NCI-H128 (cell line): ENCODE results near the gene ZDHHC18.
"Not testable (repeated sequence)": the region's sequence is repeated elsewhere in the genome, so short reads cannot be mapped to it uniquely, and the experiment has no call there.

Experiments
- DNase-seq: peaks from one replicate; lab custom pipeline; 2025; ENCODE audit not compliant: unreplicated experiment; lab: John Stamatoyannopoulos, UW

The ZDHHC18 gene

GRCh38 chr1:26857473-26858060 is 31.1 kb downstream of the ZDHHC18 start:
- DNase-seq: no peak

GRCh38 chr1:26858160-26858559 is 31.7 kb downstream of the ZDHHC18 start:
- no peak for DNase-seq

- no peak for DNase-seq
Observed at GRCh38 chr1:26858891-26859640, 32.6 kb downstream of the ZDHHC18 start.

DNA sequence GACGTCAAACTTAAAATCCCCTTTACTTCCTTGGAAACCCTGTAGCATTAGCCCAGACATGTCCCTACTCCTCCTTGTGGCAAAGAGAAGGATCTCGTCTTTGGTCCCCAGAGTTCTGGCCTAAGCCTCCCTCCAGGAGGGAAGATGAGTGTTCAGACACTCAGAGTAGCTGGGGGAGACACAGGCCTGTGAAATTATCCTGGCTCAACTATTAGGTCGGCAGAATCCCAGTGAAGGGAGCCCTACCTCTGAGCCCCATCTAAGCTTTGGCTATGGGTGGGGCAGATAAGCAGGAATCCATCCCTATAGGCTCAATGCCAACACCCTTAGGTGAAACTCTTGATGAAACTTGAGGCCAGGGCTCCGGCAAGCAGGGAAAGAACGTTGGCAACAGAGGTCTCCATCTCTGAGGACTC is 34.8 kb downstream of the ZDHHC18 start:
- no peak for DNase-seq

DNA sequence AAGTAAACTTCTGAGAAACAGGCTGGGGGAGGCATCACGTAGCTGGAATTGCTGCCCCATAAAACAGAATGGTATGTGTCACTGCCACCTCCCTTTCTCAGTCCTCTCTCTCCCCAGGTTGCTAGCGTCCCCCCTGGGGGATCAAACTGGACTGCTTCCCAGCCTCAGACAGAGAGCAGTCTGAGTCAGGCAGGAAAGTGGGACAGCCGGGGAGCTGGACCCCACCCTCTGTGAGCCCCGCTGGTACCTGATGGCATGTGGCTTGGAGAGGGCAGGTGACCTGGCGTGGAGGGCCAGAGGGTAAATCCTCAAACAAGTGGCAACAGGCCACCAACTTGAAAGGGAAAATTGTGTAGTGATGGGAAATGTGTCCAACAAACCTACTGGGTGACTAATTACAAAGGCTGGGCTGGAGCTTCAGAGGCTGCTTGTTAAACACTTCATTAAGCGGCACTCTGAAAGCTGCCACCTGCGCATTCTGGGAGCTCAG is 35.4 kb downstream of the ZDHHC18 start:
- no peak for DNase-seq

- DNase-seq: peak; percentile 12
Observed at GRCh38 chr1:26862781-26863684, 36.5 kb downstream of the ZDHHC18 start, which contains the start of gene SFN. SFN (plus strand) TSS chr1:26863149; CDS start chr1:26863213, 64 bp downstream.

DNA sequence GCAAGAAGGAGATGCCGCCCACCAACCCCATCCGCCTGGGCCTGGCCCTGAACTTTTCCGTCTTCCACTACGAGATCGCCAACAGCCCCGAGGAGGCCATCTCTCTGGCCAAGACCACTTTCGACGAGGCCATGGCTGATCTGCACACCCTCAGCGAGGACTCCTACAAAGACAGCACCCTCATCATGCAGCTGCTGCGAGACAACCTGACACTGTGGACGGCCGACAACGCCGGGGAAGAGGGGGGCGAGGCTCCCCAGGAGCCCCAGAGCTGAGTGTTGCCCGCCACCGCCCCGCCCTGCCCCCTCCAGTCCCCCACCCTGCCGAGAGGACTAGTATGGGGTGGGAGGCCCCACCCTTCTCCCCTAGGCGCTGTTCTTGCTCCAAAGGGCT is 37.2 kb downstream of the ZDHHC18 start:
- DNase-seq: no peak

GRCh38 chr1:26864610-26865480 is 38.4 kb downstream of the ZDHHC18 start:
- DNase-seq: peak; percentile 99

DNA sequence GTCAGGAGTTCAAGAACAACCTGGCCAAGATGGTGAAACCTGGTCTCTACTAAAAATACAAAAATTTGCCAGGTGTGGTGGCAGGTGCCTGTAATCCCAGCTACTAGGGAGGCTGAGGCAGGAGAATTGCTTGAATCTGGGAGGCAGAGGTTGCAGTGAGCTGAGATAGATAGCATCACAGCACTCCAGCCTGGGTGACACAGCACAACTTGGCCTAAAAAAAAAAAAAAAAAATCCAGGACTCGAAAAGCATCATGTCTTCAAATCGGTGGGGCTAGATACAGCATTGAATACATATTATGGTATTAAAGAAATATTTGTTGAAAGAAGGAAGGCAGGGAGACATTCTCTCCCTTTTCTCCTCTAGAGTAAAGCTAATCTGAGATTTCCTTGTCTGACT is 46.6 kb downstream of the ZDHHC18 start:
- not testable (repeated sequence) for DNase-seq

- DNase-seq: no peak
Observed at GRCh38 chr1:26874896-26875295, 48.4 kb downstream of the ZDHHC18 start.

DNA sequence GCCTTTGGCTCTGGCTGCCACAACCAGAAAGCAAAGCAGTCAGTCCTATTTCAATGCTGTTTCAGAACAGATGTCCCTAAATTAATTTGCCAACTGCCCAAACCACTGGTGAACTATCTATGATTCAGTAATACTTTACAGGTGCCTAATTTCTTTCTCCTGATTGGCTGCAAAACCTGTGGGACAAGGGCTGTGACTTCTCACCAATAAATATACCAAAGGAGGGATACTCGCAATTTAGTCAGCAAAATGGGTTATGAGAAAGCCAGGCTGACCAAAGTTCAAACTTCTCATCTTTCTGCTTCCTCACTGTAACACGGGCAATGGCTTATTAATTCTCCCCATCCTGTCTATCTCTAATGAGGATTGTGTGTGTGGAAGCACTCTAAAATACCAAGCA is 50.8 kb downstream of the ZDHHC18 start:
- no peak for DNase-seq

GRCh38 chr1:26879793-26880192 is 53.3 kb downstream of the ZDHHC18 start:
- DNase-seq: no peak

DNA sequence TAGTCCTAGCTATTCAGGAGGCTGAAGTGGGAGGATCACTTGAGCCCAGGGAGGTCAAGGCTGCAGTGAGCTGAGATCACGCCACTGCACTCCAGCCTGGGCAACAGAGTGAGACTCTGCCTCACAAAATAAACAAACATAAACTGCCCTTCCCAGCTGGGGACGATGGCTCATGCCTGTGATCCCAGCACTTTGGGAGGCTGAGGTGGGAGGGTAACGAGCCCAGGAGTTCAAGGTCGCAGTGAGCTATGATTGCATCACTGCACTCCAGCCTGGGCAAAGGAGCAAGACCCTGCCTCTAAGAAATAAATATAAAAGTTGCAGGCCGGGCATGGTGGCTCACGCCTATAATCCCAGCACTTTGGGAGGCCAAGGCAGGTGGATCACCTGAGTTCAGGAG is 55.1 kb downstream of the ZDHHC18 start:
- DNase-seq: not testable (repeated sequence)

DNA sequence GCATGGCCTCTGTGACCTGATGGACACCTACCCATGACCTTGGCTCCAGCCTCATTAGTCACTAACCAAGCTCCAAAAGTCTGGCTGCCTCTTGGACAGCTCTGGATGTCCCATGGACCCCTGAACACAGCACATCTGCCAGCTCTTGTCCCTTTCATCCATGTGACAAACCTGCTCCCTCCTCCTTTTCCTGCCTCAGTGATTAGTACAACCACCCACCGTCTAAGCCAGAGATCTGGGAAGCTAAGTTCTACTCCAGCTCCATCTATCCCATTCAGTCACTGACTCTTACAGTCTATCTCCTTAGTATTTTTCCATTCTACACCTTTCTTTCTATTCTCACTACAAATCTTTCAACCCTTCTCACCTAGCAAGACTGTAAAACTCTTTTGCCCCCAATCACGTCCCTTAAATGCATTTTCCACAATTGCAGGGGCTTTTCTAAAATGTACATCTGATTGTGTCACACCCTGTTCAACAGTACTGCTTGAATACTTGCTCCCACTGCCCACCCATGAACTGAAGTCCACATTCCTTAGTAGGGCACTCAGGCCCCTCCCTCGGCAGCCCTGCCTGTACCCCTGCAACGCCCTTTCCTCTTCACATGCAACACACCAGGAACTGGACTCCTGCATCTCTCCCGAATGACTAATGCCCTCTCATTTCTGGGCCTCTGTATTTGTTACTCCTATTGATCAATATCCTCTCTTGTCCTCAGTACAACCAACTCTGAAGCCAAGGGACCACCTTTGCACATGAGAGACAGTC is 56.4 kb downstream of the ZDHHC18 start:
- DNase-seq: no peak

- no peak for DNase-seq
Observed at GRCh38 chr1:26887125-26887524, 60.6 kb downstream of the ZDHHC18 start.

DNA sequence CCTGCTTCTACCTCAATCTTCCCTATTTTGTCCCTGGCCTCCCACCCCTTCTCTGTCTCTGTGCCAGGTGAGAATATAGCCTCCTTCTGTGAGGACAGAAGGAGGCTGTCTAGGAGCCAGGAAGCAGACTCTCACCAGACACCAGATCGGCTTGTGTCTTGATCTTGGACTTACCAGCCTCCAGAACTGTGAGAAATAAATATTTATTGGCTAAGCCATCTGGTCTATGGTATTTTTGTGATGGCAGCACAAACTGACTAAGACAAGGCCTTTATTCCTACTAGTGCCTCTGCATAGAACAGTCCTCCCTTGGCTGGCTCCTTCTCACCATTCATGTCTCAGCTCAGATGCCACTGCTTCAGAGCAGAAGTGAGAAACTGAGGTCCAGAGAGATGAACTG is 61.7 kb downstream of the ZDHHC18 start:
- no peak for DNase-seq

DNA sequence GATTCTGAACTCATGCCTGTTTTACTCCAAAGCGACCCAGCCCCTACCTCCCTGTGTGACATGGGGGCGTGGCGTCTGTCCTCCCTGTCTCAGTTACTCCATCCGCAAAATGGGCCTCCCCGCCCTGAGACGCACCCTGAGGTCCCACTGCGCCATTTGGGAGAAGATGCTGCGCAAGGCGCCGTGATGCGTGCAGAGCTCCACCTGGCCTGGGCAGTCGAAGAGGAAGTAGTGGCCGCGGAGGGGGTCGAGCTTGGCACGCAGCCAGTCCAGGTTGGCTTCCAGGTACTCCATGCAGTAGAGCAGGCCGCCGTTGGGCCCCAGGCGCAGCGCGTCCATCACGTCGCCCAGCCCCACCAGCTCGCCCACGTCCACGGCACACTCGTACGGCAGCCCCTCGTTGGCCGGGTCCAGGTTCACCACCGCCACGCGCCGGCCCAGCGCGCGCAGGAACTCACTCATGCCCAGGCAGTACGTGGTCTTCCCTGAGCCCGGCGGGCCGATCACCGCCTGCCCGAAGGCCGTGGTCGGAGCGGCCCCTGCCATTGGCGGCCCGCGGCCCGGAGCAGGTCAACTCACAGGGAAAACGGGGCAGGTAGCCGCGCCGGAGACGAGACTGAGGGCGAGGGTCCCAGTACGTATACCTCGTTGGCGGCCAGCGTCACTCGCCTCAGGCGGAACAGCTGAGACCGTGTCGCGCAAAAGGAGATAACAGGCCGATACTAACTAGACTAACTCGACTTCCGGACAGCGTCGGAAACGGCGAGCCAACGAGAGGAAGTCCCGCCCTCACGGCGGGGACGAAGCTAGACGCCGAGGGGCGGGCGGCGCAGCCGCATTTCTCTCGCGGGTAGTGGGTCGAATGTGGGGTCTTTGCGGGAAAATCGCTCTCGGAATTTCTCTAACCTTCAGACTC is 63.3 kb downstream of the ZDHHC18 start, which contains the start of gene GPN2:
Gene GPN2 (minus strand): TSS at position 733 of the 916 bp plus-strand sequence. CDS start 187 bp downstream, at position 546.
- DNase-seq: peak; percentile 65

DNA sequence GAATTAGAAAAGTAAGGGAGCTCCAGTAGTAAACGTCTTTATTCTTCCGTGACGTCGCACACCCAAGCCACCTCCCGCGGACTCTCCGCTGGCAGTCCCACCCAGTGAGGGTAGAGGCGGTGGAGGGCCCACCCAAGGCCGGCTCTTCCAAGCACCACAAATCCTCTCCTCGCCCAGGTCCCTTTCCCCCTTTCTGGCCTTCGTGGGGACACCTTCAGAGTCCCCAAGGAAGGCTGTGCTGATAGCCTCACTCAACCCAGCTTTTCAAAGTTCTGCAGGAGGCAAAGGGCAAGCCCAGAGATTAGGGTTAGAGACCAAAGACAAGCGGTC is 63.9 kb downstream of the ZDHHC18 start:
- DNase-seq: no peak

- DNase-seq: no peak
Observed at GRCh38 chr1:26894263-26894662, 67.8 kb downstream of the ZDHHC18 start.
